NCI-H146 treated with DMSO at 0.1 percent for 48 hours (cell line): ENCODE data around the gene KCND3.

Source experiments
- DNase-seq: peaks from one replicate; lab custom pipeline; 2025; ENCODE audit not compliant: unreplicated experiment; lab: John Stamatoyannopoulos, UW

The KCND3 gene

GRCh38 chr1:111786669-111787207 lies 202.7 kb downstream of the KCND3 start:
- DNase-seq: no peak

- no peak for DNase-seq
Observed at GRCh38 chr1:111784273-111784901, 205.1 kb downstream of the KCND3 start.

- DNase-seq: no peak
Observed at GRCh38 chr1:111779546-111779945, 209.9 kb downstream of the KCND3 start.

GRCh38 chr1:111778541-111779051 lies 210.9 kb downstream of the KCND3 start:
- no peak for DNase-seq

- no peak for DNase-seq
Observed at GRCh38 chr1:111778066-111778465, 211.4 kb downstream of the KCND3 start.

- DNase-seq: no peak
Observed at GRCh38 chr1:111777301-111777700, 212.2 kb downstream of the KCND3 start.

GRCh38 chr1:111776861-111777260 lies 212.6 kb downstream of the KCND3 start:
- no peak for DNase-seq

GRCh38 chr1:111776391-111776790 lies 213.1 kb downstream of the KCND3 start:
- no peak for DNase-seq

GRCh38 chr1:111775966-111776365 lies 213.5 kb downstream of the KCND3 start:
- DNase-seq: no peak

- DNase-seq: no peak
Observed at GRCh38 chr1:111770916-111771315, 218.6 kb downstream of the KCND3 start.

- peak; percentile 21 for DNase-seq
Observed at GRCh38 chr1:111769517-111770146, 219.8 kb downstream of the KCND3 start.

- no peak for DNase-seq
Observed at GRCh38 chr1:111768625-111769024, 220.8 kb downstream of the KCND3 start.

GRCh38 chr1:111768023-111768422 lies 221.4 kb downstream of the KCND3 start:
- DNase-seq: no peak

- DNase-seq: no peak
Observed at GRCh38 chr1:111762332-111762731, 227.1 kb downstream of the KCND3 start.

- no peak for DNase-seq
Observed at GRCh38 chr1:111761717-111762116, 227.8 kb downstream of the KCND3 start.

GRCh38 chr1:111758373-111758772 lies 231.1 kb downstream of the KCND3 start:
- DNase-seq: no peak

- no peak for DNase-seq
Observed at GRCh38 chr1:111756124-111756513, 233.3 kb downstream of the KCND3 start.

- DNase-seq: peak; percentile 88
Observed at GRCh38 chr1:111755331-111756123, 233.9 kb downstream of the KCND3 start, which contains the start of gene DDX20. Gene DDX20 (plus strand): TSS chr1:111755901. CDS start chr1:111755925, 24 bp downstream.

- peak; percentile 52 for DNase-seq
Observed at GRCh38 chr1:111754984-111755330, 234.5 kb downstream of the KCND3 start.

GRCh38 chr1:111751906-111752575 lies 237.4 kb downstream of the KCND3 start:
- no peak for DNase-seq

- DNase-seq: no peak
Observed at GRCh38 chr1:111750856-111751255, 238.6 kb downstream of the KCND3 start.
